HG02938 (cell line): ENCODE results near the gene GTSF1L.
"Not testable (repeated sequence)": the region's sequence is repeated elsewhere in the genome, so short reads cannot be mapped to it uniquely, and the experiment has no call there.

Source experiments
- ATAC-seq: cut with Tn5 transposase; IDR thresholded peaks from one replicate; pipeline ENCODE4 v1.9.1; 2021; ENCODE audit warnings: mild to moderate bottlenecking, moderate library complexity; ENCODE audit not compliant: unreplicated experiment

GTSF1L gene

GRCh38 chr20:43726811-43727338 lies at the start of gene GTSF1L:
TSS of gene GTSF1L (minus strand) at chr20:43727002. CDS start at chr20:43726694, 308 bp downstream.
- ATAC-seq: no peak

- ATAC-seq: peak; percentile 61
Observed at GRCh38 chr20:43774754-43775153, 48.0 kb upstream of the GTSF1L start.

GRCh38 chr20:43771503-43772190 lies 44.8 kb upstream of the GTSF1L start:
- ATAC-seq: no peak

GRCh38 chr20:43770342-43770741 lies 43.5 kb upstream of the GTSF1L start:
- ATAC-seq: no peak

GRCh38 chr20:43767686-43768474 lies 41.1 kb upstream of the GTSF1L start:
- no peak for ATAC-seq

- ATAC-seq: no peak
Observed at GRCh38 chr20:43766917-43767316, 40.1 kb upstream of the GTSF1L start.

GRCh38 chr20:43766385-43766784 lies 39.6 kb upstream of the GTSF1L start:
- ATAC-seq: no peak

- no peak for ATAC-seq
Observed at GRCh38 chr20:43765916-43766315, 39.1 kb upstream of the GTSF1L start.

GRCh38 chr20:43762911-43763310 lies 36.1 kb upstream of the GTSF1L start:
- ATAC-seq: no peak

GRCh38 chr20:43761386-43762340 lies 34.9 kb upstream of the GTSF1L start:
- no peak for ATAC-seq

GRCh38 chr20:43757888-43758287 lies 31.1 kb upstream of the GTSF1L start:
- ATAC-seq: not testable (repeated sequence)

GRCh38 chr20:43755851-43756250 lies 29.0 kb upstream of the GTSF1L start:
- ATAC-seq: no peak

- ATAC-seq: no peak
Observed at GRCh38 chr20:43755390-43755789, 28.6 kb upstream of the GTSF1L start.

GRCh38 chr20:43752561-43753301 lies 25.9 kb upstream of the GTSF1L start:
- ATAC-seq: no peak

- ATAC-seq: no peak
Observed at GRCh38 chr20:43752051-43752360, 25.2 kb upstream of the GTSF1L start.

- ATAC-seq: peak; percentile 76
Observed at GRCh38 chr20:43751167-43752050, 24.6 kb upstream of the GTSF1L start.

- no peak for ATAC-seq
Observed at GRCh38 chr20:43750774-43751166, 24.0 kb upstream of the GTSF1L start.

GRCh38 chr20:43749734-43750294 lies 23.0 kb upstream of the GTSF1L start:
- ATAC-seq: no peak

GRCh38 chr20:43748274-43748673 lies 21.5 kb upstream of the GTSF1L start:
- ATAC-seq: no peak
